Loucy (cell line): ENCODE results near the gene CCL15.

Experiments
- CTCF ChIP-seq: fragments of 200-600 bp; sonication (generic); conservative IDR thresholded peaks from 2 replicates; pipeline ENCODE4 v1.5.1; 2014; ENCODE audit warnings: mild to moderate bottlenecking, antibody characterized with exemption, low read length
- EZH2phosphoT487 ChIP-seq: fragments of 200-600 bp; IDR thresholded peaks from 2 replicates; pipeline ENCODE4 v1.6.1; 2018; ENCODE audit warnings: antibody characterized with exemption, mild to moderate bottlenecking, moderate library complexity, borderline replicate concordance

DNA sequence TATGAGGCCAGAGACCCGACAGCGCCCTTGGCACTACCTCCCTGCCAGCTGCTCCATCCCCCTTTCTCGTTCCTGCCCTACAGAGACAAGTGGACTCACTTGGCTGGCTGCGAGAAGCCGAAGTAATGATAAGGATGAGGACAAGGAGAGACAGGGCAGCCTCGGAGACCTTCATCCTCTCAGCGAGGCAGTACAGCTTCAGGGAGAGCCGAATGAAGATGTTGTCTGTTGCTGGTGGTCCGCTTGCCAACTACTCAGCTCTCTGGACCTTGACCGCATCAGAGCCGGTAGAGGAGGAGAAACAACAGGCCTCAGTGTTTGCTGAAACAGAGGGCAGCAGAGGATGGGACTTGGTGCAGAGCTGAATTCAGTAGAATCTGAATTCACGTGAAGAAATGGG is 20.1 kb downstream of the CCL15 start, which contains the start of gene CCL16:
- TF ChIP-seq CTCF (no peak), EZH2phosphoT487 (no peak)
